ENCODE measurements around the gene LRRC59. TPM values are rescaled to one million over a fixed set of nuclear protein-coding genes. Genes with fewer than 3 reads are reported as not detected.

LRRC59 gene
- total and polyA plus RNA-seq, 2 experiments from 2014 or later: 46.4 to 124 TPM

- H3K79me2 ChIP-seq (replicated peaks; ENCODE audit: insufficient read depth): peaks cover 25% of the 10 kb centered on the region
- H3K9me2 ChIP-seq (ENCODE audit: insufficient read depth): no peaks in the 10 kb centered on the region
- no peak overlapping the region for H3K4me3 ChIP-seq
- peaks cover 33% of the 10 kb centered on the region for H4K20me1 ChIP-seq (replicated peaks; ENCODE audit: insufficient read depth)
- H3K27me3 Mint-ChIP-seq (ENCODE audit: insufficient read depth, low read depth, poor library complexity): peaks cover 4% of the 10 kb centered on the region
- TF ChIP-seq ZNF331 (CRISPR knock-in tag; IDR thresholded peaks at IDR 0.05; ENCODE audit: low read depth) (no peak), NANOG (IDR thresholded peaks at IDR 0.05; ENCODE audit: borderline replicate concordance) (no peak), JUNB (IDR thresholded peaks at IDR 0.05; ENCODE audit: unreplicated experiment) (no peak), POLR2AphosphoS5 (IDR thresholded peaks at IDR 0.05; ENCODE audit: low read depth) (no peak), CREB1 (CRISPR knock-in tag; IDR thresholded peaks at IDR 0.05; ENCODE audit: low read depth) (no peak), EZH2 (IDR thresholded peaks at IDR 0.05; ENCODE audit: low read depth, unreplicated experiment) (no peak), REST (IDR thresholded peaks at IDR 0.05; ENCODE audit: unreplicated experiment) (no peak), CTCF (conservative IDR thresholded peaks at IDR 0.05; ENCODE audit: low read depth in 2 of 2) (no peak), STAT1 (IDR thresholded peaks at IDR 0.05; ENCODE audit: unreplicated experiment) (no peak), ZNF114 (CRISPR knock-in tag; IDR thresholded peaks at IDR 0.05) (no peak), EZH2phosphoT487 (IDR thresholded peaks at IDR 0.05; ENCODE audit: unreplicated experiment) (no peak), ETS1 (IDR thresholded peaks at IDR 0.05) (no peak)
- TF ChIP-seq, protein P1, sequence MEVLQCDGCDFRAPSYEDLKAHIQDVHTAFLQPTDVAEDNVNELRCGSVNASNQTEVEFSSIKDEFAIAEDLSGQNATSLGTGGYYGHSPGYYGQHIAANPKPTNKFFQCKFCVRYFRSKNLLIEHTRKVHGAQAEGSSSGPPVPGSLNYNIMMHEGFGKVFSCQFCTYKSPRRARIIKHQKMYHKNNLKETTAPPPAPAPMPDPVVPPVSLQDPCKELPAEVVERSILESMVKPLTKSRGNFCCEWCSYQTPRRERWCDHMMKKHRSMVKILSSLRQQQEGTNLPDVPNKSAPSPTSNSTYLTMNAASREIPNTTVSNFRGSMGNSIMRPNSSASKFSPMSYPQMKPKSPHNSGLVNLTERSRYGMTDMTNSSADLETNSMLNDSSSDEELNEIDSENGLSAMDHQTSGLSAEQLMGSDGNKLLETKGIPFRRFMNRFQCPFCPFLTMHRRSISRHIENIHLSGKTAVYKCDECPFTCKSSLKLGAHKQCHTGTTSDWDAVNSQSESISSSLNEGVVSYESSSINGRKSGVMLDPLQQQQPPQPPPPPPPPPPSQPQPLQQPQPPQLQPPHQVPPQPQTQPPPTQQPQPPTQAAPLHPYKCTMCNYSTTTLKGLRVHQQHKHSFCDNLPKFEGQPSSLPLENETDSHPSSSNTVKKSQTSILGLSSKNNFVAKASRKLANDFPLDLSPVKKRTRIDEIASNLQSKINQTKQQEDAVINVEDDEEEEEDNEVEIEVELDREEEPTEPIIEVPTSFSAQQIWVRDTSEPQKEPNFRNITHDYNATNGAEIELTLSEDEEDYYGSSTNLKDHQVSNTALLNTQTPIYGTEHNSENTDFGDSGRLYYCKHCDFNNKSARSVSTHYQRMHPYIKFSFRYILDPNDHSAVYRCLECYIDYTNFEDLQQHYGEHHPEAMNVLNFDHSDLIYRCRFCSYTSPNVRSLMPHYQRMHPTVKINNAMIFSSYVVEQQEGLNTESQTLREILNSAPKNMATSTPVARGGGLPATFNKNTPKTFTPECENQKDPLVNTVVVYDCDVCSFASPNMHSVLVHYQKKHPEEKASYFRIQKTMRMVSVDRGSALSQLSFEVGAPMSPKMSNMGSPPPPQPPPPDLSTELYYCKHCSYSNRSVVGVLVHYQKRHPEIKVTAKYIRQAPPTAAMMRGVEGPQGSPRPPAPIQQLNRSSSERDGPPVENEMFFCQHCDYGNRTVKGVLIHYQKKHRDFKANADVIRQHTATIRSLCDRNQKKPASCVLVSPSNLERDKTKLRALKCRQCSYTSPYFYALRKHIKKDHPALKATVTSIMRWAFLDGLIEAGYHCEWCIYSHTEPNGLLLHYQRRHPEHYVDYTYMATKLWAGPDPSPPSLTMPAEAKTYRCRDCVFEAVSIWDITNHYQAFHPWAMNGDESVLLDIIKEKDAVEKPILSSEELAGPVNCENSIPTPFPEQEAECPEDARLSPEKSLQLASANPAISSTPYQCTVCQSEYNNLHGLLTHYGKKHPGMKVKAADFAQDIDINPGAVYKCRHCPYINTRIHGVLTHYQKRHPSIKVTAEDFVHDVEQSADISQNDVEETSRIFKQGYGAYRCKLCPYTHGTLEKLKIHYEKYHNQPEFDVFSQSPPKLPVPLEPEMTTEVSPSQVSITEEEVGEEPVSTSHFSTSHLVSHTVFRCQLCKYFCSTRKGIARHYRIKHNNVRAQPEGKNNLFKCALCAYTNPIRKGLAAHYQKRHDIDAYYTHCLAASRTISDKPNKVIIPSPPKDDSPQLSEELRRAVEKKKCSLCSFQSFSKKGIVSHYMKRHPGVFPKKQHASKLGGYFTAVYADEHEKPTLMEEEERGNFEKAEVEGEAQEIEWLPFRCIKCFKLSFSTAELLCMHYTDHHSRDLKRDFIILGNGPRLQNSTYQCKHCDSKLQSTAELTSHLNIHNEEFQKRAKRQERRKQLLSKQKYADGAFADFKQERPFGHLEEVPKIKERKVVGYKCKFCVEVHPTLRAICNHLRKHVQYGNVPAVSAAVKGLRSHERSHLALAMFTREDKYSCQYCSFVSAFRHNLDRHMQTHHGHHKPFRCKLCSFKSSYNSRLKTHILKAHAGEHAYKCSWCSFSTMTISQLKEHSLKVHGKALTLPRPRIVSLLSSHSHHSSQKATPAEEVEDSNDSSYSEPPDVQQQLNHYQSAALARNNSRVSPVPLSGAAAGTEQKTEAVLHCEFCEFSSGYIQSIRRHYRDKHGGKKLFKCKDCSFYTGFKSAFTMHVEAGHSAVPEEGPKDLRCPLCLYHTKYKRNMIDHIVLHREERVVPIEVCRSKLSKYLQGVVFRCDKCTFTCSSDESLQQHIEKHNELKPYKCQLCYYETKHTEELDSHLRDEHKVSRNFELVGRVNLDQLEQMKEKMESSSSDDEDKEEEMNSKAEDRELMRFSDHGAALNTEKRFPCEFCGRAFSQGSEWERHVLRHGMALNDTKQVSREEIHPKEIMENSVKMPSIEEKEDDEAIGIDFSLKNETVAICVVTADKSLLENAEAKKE (CRISPR knock-in tag; IDR thresholded peaks at IDR 0.05): no peak
- H3K4me2 ChIP-seq: no peak overlapping the region
- no peaks in the 10 kb centered on the region; the same call in 1 of the 2 replicates for H3K4me1 ChIP-seq (ENCODE audit: insufficient read depth)
- DNase-seq (ENCODE audit: low spot score) (no peak), ATAC-seq (no peak)
- H3F3A ChIP-seq (replicated peaks; ENCODE audit: low read depth): no peaks in the 10 kb centered on the region
- peaks cover 43% of the 10 kb centered on the region for H3K36me3 ChIP-seq (ENCODE audit: insufficient read depth)
- H3K27ac ChIP-seq (ENCODE audit: low read depth): no peak overlapping the region
- H3K4me1 Mint-ChIP-seq: peaks cover 7% of the 10 kb centered on the region
- H3K27me3 ChIP-seq (ENCODE audit: insufficient read depth): no peaks in the 10 kb centered on the region
- peaks cover 72% of the 10 kb centered on the region for H3K36me3 Mint-ChIP-seq (ENCODE audit: low read depth)
- no peak overlapping the region for H3K4me3 Mint-ChIP-seq
- H3K27ac Mint-ChIP-seq: no peak overlapping the region
- no peak overlapping the region for H2AFZ ChIP-seq
- H3K9me3 Mint-ChIP-seq: no peaks in the 10 kb centered on the region
These were observed 4.7 kb downstream of the LRRC59 start for GRCh38 chr17:50392621-50393020.
